GM19455 (cell line): ENCODE measurements around the gene CHD1L.
"Not testable (repeated sequence)": the region's sequence is repeated elsewhere in the genome, so short reads cannot be mapped to it uniquely, and the experiment has no call there.

Experiments used
- ATAC-seq: cut with Tn5 transposase; IDR thresholded peaks from one replicate; pipeline ENCODE4 v1.9.1; 2021; ENCODE audit not compliant: unreplicated experiment

CHD1L gene

DNA sequence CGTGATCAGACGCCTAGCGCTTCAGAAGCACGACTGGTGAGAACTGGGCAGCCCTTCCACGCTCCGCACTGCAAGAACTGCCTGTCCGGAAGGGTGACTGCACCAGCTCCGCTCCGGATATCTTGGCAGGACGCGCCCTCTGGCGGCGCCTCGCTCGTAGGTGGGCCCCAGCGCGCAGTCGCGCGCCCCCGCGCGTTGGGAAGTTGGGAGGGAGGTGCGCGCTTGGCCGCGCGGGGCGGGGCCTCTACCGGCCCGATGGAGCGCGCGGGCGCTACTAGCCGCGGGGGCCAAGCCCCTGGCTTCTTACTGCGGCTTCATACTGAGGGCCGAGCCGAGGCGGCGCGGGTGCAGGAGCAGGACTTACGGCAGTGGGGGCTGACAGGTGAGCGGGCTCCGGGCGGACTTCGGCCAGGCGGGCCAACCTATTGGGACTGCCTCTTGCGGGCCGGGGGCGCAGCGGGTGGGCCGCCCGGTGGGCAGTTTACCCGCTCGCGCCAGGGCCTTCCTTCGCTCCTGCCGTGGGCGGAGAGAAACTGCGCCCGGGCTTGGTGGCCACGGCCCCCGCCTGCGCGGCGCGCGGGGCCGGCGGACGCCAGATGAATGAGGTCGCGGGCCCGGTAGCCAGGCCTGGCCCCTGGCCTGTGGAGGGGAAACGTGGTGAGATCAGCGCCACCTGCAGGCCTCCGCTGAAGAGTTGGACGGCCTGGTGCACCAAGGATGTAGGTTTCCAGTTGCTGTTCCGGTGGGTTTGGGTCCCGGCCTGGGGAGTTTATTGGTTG is at the start of gene CHD1L:
Gene CHD1L, plus strand, starts transcription at position 236 of the 779 bp plus-strand sequence. Its CDS starts 20 bp downstream, at position 256.
- peak; percentile 88 for ATAC-seq

DNA sequence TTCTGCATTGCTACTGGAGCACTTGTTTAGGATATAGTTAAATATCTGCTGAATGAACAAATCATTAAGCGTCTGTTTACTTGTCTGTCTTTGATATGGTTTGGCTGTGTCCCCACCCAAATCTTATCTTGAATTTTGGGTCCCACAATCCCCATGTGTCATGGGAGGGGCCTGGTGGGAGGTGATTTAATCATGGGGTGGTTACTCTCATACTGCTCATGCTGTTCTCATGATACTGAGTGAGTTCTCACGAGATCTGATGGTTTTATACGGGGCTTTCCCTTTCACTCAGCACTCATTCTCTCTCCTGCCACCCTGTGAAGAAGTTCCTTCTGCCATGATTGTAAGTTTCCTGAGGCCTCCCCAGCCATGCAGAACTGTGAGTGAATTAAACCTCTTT is 45.2 kb upstream of the CHD1L start:
- ATAC-seq: not testable (repeated sequence)

DNA sequence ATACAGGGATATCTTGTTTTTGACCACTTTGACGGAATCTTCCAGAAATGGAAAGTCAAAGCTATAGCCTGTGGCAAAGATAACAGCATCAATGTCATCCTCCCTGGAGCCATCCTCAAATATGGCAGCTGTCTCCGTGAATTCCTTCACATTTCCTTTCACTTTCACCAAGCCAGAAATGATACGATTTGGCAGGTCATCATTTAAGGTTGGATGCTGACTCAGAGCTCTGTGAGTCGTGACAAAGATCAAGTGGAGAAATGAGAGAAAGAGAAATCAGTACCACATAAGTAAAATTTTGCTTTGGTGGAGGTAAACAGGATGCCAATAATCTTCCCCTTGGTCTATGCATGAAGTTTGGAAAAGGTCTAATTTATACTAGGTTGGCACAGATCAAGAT is 41.2 kb upstream of the CHD1L start:
- ATAC-seq: no peak

DNA sequence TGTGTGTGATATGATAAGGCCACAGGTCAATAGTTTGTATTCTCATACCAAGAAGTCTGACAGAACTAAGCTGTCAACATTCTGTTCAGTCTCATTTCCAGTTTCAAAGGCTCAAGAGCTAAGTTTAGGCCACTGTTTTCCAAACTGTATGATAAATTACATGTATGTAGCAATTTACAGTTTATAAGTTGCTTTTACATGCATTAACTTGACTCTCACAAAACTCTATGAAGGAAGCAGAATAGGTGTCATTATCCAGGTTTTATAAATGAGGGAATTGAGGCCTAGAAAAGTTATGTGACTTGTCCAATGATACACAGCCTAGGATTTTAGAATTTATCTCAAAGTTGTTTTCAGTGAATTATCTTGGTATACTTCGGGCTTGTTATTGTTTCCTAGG is 40.7 kb upstream of the CHD1L start:
- no peak for ATAC-seq

DNA sequence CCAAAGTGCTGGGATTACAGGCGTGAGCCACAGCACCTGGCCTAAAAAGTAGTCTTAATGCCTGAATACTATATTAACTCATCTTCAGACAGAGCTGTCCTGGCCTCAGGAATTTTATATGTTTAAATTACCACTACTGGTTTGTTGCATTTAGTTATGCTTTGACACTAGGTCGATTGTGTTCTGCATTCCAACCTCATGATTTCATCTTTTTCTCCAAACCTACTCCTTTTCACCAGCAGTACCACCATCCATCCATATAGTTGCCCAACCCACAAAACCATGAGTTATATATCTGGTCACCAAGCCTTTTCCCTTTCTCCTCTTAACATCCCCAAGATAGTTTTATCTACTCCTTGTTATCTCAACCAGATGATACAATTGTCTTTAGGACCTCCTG is 39.9 kb upstream of the CHD1L start:
- ATAC-seq: no peak

DNA sequence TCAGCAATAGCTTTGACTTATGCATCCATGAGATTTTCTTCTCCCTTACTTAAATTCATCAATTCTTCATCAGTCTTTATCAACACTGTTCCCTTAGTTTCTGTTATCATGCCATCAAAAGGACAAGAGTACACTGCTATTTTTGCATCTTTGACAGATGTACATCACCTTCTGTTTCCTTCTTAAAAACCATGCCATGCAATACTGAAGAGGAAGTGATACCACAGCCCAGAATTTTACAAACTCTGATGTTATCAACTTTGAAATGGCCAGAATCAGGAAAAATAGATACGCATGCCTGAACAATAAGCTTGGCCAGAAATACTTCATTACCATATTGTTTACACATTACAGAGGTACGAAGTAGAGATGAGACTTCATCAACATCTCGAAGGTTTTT is 38.4 kb upstream of the CHD1L start:
- ATAC-seq: no peak

DNA sequence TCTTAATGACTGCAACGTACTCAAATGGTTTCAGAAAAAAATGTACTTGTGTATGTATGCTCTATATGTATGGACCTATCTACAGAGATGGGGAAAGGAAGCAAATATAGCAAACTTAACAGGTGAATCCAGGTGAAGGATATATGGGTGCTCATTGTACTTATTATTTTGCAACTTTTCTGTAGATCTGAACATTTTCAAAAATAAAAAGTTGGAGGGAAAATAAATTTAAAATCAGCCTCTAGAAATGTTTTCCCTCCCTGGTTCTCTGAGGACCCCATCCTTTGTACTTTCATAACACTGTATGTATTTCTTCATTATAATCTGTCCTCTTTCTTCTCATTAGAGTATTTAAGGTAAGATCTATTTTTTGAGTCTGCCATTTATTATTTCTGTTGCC is 35.3 kb upstream of the CHD1L start:
- ATAC-seq: no peak

- no peak for ATAC-seq
These were observed 33.9 kb upstream of the CHD1L start for GRCh38 chr1:147208619-147209018.

DNA sequence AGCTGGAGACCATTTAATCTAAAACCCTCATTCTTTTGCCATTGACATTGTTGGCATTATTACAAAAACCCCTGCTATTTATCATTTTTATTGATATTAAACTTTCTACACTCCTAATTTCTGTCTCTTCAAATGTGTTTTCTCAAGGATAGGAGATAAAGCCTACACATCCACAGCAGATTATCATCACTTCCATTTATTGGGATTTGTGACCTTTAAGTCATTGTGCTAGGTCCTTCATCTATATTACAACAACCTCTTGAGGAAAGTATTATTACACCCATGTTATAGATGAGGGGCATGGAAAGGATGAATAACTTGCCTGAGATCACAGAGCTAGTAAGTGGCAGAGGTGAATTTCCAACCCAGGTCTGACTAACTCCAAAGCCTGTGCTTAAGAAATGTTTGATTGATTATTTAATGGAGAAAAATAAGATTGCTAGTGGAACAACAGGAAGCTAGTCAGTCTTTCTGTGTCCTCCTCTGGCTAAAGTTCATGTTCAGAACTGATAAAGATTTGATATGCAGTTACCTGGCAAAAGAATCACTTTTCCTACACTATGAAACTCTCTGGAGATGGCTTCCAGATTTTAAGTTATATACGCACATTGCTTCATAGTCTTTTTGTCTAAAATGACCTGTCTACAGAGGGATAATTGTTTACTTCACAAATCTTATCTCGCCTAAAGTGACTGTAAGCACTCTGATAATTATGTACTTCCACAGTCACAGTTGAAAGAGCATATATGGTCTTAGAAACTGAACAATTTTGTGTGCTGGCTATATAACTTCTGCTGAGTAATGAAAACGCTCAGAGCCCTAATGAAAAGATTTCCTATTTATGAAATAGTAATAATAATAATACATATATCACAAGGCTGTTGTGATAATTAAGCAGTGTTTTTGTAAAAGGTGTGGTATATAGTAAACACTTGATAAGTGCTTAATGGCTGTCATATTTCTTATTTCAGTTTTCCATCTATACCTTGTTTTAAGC is 32.4 kb upstream of the CHD1L start:
- no peak for ATAC-seq

DNA sequence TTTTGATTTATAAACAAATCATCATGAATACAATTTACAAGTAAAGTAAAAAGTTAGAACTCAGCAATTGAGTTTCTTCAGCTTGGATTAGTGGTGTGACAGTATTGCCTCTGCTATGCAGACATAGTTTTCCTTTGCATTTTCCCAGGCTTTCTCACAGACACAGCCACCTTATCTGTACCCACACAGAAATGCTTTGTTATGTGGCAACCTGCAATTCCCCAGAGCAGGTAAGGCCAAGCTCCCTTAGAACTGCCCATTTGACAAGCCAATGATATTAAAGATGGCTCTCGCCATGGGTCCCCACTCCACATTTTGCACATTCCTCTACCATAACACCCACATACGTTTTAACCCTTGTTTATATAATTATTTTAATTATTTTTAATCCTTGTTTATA is 31.5 kb upstream of the CHD1L start:
- ATAC-seq: no peak

DNA sequence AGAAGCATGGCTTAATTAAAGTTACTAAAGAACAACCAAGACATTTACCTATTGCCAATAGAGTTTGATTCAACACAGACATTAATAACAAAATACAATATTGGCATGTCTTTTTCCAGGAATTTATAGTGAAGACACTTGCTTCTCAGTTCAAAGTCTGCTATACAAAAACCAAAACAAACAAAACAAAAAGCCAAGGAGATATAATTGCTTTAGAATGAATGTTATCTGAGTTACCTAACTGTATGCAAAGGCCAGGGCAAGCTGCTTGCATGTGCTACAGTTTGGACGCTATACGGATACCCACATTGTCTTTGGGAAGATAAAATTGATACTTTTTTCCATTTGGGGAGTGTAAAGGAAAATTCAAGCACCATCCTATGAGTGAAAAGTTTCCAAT is 30.9 kb upstream of the CHD1L start:
- ATAC-seq: no peak

DNA sequence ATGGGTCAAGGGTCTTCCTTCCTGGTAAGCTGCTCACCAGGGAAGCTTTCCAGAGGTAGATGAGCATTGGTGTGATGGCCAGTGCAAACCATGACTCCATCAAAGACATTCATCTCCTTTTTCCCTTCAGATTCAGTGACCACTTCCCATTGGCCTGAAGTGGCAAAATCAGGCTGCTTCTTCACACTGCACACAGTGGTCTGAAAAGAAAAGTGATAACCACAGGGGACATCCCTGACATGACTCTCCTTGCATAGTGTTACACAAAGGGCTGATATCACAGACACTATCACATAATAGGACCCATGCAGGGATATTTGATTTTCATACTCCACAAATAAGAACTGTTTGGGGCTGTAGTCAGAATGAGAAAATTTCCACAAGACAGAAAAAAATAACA is 29.2 kb upstream of the CHD1L start:
- ATAC-seq: no peak

DNA sequence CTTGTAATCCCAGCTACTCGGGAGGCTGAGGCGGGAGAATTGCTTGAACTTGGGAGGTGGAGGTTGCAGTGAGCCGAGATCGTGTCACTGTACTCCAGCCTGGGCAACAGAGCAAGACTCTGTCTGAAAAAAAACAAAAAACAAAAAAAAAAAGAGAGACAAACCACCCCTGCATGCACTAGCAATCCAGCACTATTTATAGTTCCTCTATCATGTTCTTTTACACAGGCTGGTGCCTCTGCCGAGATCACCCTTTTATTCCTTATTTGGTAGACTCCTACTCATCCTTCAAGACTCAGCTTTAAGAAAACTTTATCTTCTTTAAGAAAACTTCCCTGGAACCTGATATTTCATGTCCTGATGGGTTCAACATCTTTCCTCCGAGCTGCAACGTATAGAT is 28.2 kb upstream of the CHD1L start:
- no peak for ATAC-seq

GRCh38 chr1:147214842-147215539 is 27.5 kb upstream of the CHD1L start:
- no peak for ATAC-seq

GRCh38 chr1:147215540-147215916 is 27.0 kb upstream of the CHD1L start:
- ATAC-seq: no peak

DNA sequence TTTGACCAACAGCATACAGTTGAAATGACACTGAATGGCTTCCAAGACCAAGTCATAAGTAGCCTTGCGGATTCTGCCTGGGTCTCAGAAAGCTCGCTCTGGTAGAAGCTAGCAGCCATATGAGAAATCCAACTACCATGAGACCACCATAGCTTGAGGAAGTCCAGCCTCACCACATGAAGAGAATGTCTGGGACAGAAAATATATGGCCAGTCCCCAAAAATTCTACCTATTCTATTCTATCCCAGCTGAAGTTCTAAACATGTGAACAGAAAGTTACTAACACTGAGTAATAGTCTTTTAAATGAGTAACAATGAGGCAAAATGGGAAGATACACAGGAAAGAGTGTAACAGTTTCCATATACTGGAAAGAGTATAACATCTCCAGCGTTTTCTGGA is 26.4 kb upstream of the CHD1L start:
- ATAC-seq: no peak

DNA sequence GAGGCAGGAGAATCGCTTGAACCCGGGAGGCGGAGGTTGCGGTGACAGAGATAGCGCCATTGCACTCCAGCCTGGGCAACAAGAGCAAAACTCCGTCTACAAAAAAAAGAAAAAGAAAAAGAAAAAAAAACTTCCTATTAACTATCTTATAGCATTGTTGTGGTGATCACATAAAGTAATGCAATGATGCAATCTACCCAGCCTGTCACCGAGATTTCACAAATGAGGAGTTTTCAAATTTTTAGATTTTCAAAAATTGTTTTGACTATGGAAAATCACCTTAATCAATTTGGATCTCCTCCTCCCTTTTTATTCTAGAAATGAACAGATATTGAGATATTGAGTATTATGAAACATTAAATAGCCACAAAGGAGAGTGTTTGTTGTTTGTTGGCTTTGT is 25.3 kb upstream of the CHD1L start:
- ATAC-seq: no peak

DNA sequence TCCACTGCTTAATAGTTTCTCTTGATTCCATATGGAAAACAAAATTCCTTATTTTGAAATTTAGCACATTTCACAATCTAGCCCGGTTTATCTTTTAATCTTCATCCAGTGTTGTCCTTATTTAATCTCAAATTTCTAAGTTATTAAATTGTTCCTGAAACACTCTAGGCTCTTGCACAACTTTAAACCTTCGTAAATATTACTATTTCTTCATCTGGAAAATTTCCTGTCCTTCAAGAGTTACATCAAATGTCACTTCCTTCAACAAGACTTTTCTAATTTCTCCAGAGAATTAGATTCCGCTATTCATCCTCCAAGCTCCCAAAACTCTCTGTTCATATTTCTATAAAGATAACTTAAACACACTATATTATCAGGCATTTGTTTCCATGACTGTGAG is 23.9 kb upstream of the CHD1L start:
- ATAC-seq: no peak

DNA sequence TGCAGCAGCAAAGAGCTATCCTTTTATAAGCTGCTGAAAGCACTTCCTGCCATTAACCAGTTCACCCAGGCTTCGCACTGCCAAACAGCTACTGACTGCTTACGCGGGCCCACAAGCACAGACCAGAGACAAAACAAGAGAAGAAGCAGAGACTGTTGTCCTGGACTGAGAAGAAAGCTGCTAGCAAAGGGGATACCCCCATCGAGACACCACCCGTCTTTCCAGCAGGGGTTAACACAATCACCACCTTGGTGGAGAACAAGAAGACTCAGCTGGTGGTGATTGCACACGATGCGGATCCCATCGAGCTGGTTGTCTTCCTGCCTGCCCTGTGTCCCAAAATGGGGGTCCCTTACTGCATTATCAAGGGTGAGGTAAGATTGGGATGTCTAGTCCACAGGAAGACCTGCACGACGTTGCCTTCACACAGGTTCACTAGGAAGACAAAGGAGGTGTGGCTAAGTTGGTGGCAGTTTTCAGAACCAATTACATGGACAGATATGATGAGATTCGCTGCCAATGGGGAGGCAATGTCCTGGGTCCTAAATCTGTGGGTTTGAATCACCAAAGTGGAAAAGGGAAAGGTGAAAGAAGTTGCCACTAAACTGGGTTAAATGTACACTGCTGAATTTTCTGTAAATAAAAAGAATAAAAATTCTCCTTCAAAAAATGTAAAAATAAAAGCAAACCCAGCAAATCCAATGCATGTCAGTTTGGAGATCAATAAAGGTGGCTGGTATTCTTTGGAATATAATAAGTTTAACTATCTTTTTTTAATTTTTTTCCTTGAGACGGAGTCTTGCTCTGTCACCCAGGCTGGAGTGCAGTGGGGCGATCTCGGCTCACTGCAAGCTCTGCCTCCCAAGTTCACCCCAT is 18.5 kb upstream of the CHD1L start:
- ATAC-seq: no peak

- ATAC-seq: peak; percentile 76
These were observed 17.2 kb upstream of the CHD1L start, which contains the start of gene FMO5 for GRCh38 chr1:147225193-147225730. Gene FMO5 (minus strand): TSS chr1:147225339. CDS start chr1:147225029, 310 bp downstream.
